Vagina (tissue), 2 donors: ENCODE results near the gene PA2G4.

Source experiments
- POLR2AphosphoS5 ChIP-seq, 2 donors: sonication (generic); formaldehyde crosslinking; IDR thresholded peaks; one replicate each; pipeline ENCODE4 v1.9.0; 2017; ENCODE audit warnings: antibody characterized with exemption in 2 of 2, mild to moderate bottlenecking in 2 of 2, low read depth in 1 of 2; ENCODE audit not compliant: insufficient read depth in 1 of 2
- TF ChIP-seq, protein P1 (sequence below), 3 experiments: fragments of 450-650 bp in 2 of 3; fragments of 200-600 bp in 1 of 3; sonication (generic) in 1 of 3; IDR thresholded peaks; one replicate each; pipeline ENCODE4 v1.5.1; 2017 to 2019; ENCODE audit warnings: antibody characterized with exemption in 3 of 3, mild to moderate bottlenecking in 2 of 3, moderate library complexity in 2 of 3

DNA sequence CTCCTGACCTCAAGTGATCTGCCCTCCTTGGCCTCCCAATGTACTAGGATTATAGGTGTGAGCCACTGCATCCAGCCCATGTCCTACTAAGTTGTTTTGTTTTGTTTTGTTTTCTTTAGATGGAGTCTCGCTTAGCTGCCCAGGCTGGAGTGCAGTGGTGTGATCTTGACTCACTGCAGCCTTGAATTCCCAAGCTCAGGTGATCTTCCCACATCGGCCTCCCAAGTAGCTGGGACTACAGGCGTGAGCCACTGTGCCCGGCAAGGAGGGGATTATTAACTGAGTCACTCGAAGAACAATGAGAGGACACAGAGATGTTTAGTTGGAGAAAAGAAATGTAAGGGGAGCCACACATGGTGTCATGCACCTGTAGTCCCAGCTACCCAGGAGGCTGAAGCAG is 42.4 kb upstream of the PA2G4 start:
- TF ChIP-seq, protein P1, sequence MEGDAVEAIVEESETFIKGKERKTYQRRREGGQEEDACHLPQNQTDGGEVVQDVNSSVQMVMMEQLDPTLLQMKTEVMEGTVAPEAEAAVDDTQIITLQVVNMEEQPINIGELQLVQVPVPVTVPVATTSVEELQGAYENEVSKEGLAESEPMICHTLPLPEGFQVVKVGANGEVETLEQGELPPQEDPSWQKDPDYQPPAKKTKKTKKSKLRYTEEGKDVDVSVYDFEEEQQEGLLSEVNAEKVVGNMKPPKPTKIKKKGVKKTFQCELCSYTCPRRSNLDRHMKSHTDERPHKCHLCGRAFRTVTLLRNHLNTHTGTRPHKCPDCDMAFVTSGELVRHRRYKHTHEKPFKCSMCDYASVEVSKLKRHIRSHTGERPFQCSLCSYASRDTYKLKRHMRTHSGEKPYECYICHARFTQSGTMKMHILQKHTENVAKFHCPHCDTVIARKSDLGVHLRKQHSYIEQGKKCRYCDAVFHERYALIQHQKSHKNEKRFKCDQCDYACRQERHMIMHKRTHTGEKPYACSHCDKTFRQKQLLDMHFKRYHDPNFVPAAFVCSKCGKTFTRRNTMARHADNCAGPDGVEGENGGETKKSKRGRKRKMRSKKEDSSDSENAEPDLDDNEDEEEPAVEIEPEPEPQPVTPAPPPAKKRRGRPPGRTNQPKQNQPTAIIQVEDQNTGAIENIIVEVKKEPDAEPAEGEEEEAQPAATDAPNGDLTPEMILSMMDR (IDR thresholded peaks at IDR 0.05), result no peak
- no peak for TF ChIP-seq POLR2AphosphoS5 (IDR thresholded peaks at IDR 0.05; ENCODE audit: insufficient read depth in 1 of 2, low read depth in 1 of 2)
